Activated CD8-positive, alpha-beta memory T cell treated with anti-CD3 and anti-CD28 coated beads, Interleukin-2, amount 50 U/mL, for 48 hours (primary cell): ENCODE data around the gene EXOC2.
"Not testable (repeated sequence)": the region's sequence is repeated elsewhere in the genome, so short reads cannot be mapped to it uniquely, and the experiment has no call there.

Source experiments
- DNase-seq: peaks from one replicate; pipeline ENCODE4 v3.0.0-alpha.2; 2020

Gene EXOC2

GRCh38 chr6:570825-571224, 122.1 kb downstream of the EXOC2 start:
- DNase-seq: no peak

- DNase-seq: no peak
These were observed 123.9 kb downstream of the EXOC2 start for GRCh38 chr6:568954-569523.

GRCh38 chr6:568085-568484, 124.9 kb downstream of the EXOC2 start:
- DNase-seq: no peak

- DNase-seq: no peak
These were observed 129.1 kb downstream of the EXOC2 start for GRCh38 chr6:563863-564262.

GRCh38 chr6:562052-562676, 130.8 kb downstream of the EXOC2 start:
- no peak for DNase-seq

GRCh38 chr6:561335-561734, 131.6 kb downstream of the EXOC2 start:
- not testable (repeated sequence) for DNase-seq

GRCh38 chr6:558959-559358, 134.0 kb downstream of the EXOC2 start:
- DNase-seq: no peak

GRCh38 chr6:558089-558488, 134.8 kb downstream of the EXOC2 start:
- DNase-seq: no peak

GRCh38 chr6:551829-552350, 141.0 kb downstream of the EXOC2 start:
- DNase-seq: no peak

- no peak for DNase-seq
These were observed 141.5 kb downstream of the EXOC2 start for GRCh38 chr6:551405-551804.

GRCh38 chr6:549906-550305, 143.0 kb downstream of the EXOC2 start:
- DNase-seq: no peak

- DNase-seq: no peak
These were observed 144.4 kb downstream of the EXOC2 start for GRCh38 chr6:548517-548916.

GRCh38 chr6:548091-548490, 144.8 kb downstream of the EXOC2 start:
- no peak for DNase-seq

GRCh38 chr6:540490-540889, 152.4 kb downstream of the EXOC2 start:
- no peak for DNase-seq

GRCh38 chr6:537114-537513, 155.8 kb downstream of the EXOC2 start:
- DNase-seq: no peak

- no peak for DNase-seq
These were observed 162.5 kb downstream of the EXOC2 start for GRCh38 chr6:530425-530824.

- no peak for DNase-seq
These were observed 163.9 kb downstream of the EXOC2 start for GRCh38 chr6:528989-529388.

GRCh38 chr6:527989-528673, 164.8 kb downstream of the EXOC2 start:
- no peak for DNase-seq

GRCh38 chr6:524803-525202, 168.1 kb downstream of the EXOC2 start:
- DNase-seq: no peak

GRCh38 chr6:520820-521219, 172.1 kb downstream of the EXOC2 start:
- DNase-seq: no peak

- DNase-seq: no peak
These were observed 174.7 kb downstream of the EXOC2 start for GRCh38 chr6:518218-518617.

- DNase-seq: no peak
These were observed 176.7 kb downstream of the EXOC2 start for GRCh38 chr6:516213-516612.

GRCh38 chr6:515267-515666, 177.7 kb downstream of the EXOC2 start:
- no peak for DNase-seq

- DNase-seq: no peak
These were observed 178.5 kb downstream of the EXOC2 start for GRCh38 chr6:514396-514978.
